Body of pancreas (tissue), 4 donors: ENCODE measurements around the gene DGKG. TPM values are rescaled to one million over a fixed set of nuclear protein-coding genes. Genes with fewer than 3 reads are reported as not detected.

ENCODE experiments used
- ATAC-seq: fragments of 150-250 bp; one replicate; pipeline ENCODE4 v1.9.1; 2016
- DNase-seq, 4 donors: peaks; one replicate each; pipeline ENCODE4 v3.0.0-alpha.2; 2019
- H3K27ac ChIP-seq, 4 donors: fragments of 200-600 bp; sonication (generic); 1 replicate in 3 of 4; 2 replicates in 1 of 4; pipeline versions ENCODE4 v1.5.1 to v1.6.1; 2016 to 2019; ENCODE audit warnings: mild to moderate bottlenecking in 1 of 4, mixed read lengths in 1 of 4, moderate library complexity in 1 of 4
- H3K27me3 ChIP-seq, 2 donors: fragments of 200-600 bp; sonication (generic); one replicate each; pipeline ENCODE4 v1.6.0; 2016; ENCODE audit warnings: mild to moderate bottlenecking in 1 of 2
- H3K36me3 ChIP-seq, 2 donors: fragments of 200-600 bp; sonication (generic); replicated peaks in 1 of 2; 2 replicates each; pipeline ENCODE4 v1.5.1; 2016; ENCODE audit warnings: low read depth in 2 of 2; ENCODE audit not compliant: insufficient read depth in 1 of 2
- H3K4me1 ChIP-seq: fragments of 200-600 bp; sonication (generic); one replicate; pipeline ENCODE4 v1.6.0; 2016
- H3K4me3 ChIP-seq, 2 donors: fragments of 200-600 bp; sonication (generic); 1 replicate in 1 of 2; 2 replicates in 1 of 2; pipeline ENCODE4 v1.5.1; 2016 to 2019
- H3K9me3 ChIP-seq, 3 donors: fragments of 200-600 bp; sonication (generic); 1 replicate in 2 of 3; 2 replicates in 1 of 3; pipeline ENCODE4 v1.5.1; 2016
- POLR2A ChIP-seq, 3 donors: fragments of 450-650 bp; IDR thresholded peaks; one replicate each; pipeline ENCODE4 v1.6.1; 2016; ENCODE audit warnings: antibody characterized with exemption in 3 of 3, mild to moderate bottlenecking in 2 of 3
- WGBS, 2 donors: methylation state at CpG; one replicate each; pipeline ENCODE4 v1.1.5; 2017; 5-methylcytosine and 5-hydroxymethylcytosine counted together
- intact Hi-C: fragments of 100-400 bp; cut with DNase I; formaldehyde crosslinking; loops from one replicate; pipeline ENCODE4 v1.15.1; 2023
- total RNA-seq, 2 donors: library from RNA; depleted of rRNA; stranded (reverse); fragments of >200 nt; gene quantifications; one replicate each; pipeline ENCODE4 v1.1.0, GENCODE V29; 2016
- TF ChIP-seq, protein P1 (sequence below), 7 experiments: fragments of 450-650 bp in 4 of 7; fragments of 200-600 bp in 3 of 7; sonication (generic) in 3 of 7; IDR thresholded peaks; one replicate each; pipeline ENCODE4 v1.5.1; 2016 to 2019; ENCODE audit warnings: antibody characterized with exemption in 7 of 7

DGKG gene
- total RNA-seq, 2 donors from 2014 or later = 0.78 to 16.2 TPM

DNA sequence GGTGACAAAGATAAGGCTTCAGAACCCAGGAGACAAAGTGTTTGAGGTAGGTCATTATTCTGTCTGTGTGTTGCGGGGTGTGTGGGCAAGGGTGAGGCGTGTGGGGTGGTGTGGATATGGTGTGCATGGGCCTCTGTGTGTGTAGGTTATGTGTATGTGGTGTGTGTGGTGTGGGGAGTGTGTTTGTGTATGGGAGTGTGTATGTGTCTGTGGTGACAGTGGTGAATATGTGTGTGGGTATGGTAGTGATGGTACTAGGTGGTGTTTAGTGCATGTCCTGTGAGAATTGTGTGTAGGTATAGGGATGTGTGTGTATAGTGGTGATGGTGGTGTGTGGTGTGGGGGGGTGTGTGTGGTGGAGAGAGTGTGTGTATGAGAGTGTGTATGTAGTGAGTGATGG is 236.9 kb downstream of the DGKG start:
- ATAC-seq = no peak
- no peaks in the 10 kb centered on the region for H3K36me3 ChIP-seq
- H3K4me1 ChIP-seq = peaks cover 46% of the 10 kb centered on the region
- no peak for DNase-seq
- H3K9me3 ChIP-seq = no peaks in the 10 kb centered on the region
- no peaks in the 10 kb centered on the region for H3K27me3 ChIP-seq
- H3K4me3 ChIP-seq = no peak overlapping the region
- intact Hi-C loops = no loop called here
- TF ChIP-seq, protein P1, sequence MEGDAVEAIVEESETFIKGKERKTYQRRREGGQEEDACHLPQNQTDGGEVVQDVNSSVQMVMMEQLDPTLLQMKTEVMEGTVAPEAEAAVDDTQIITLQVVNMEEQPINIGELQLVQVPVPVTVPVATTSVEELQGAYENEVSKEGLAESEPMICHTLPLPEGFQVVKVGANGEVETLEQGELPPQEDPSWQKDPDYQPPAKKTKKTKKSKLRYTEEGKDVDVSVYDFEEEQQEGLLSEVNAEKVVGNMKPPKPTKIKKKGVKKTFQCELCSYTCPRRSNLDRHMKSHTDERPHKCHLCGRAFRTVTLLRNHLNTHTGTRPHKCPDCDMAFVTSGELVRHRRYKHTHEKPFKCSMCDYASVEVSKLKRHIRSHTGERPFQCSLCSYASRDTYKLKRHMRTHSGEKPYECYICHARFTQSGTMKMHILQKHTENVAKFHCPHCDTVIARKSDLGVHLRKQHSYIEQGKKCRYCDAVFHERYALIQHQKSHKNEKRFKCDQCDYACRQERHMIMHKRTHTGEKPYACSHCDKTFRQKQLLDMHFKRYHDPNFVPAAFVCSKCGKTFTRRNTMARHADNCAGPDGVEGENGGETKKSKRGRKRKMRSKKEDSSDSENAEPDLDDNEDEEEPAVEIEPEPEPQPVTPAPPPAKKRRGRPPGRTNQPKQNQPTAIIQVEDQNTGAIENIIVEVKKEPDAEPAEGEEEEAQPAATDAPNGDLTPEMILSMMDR (IDR thresholded peaks at IDR 0.05) = no peak
- TF ChIP-seq POLR2A (IDR thresholded peaks at IDR 0.05) = no peak
- 73 to 97% methylated on average over 2 of the region's 2 CpGs for WGBS, 2 donors
- peak overlapping the region; percentile 78 to 89 (median 83) for H3K27ac ChIP-seq

DNA sequence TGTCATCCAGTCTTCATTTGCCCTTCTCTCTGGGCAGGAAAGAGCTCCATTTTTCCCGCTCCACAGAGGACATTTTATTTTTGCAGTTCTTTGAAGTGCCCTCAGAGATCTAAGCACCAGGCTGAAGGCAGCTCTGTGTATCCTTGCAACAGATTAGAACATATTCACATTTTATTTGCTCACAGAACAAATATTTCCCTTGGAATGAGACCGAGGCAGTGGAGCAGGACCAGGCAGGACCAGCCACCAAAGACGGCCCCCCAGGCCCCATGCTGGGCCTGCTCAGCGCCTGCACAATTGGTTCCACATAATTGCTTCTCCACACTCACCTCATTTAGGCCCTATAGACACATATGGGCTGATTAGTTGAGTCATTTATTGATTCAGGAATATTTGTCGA is 237.4 kb downstream of the DGKG start:
- peak; percentile 72 for ATAC-seq
- 21 to 25% methylated on average over 5 of the region's 5 CpGs for WGBS, 2 donors
- peak overlapping the region; percentile 78 to 89 (median 83) for H3K27ac ChIP-seq
- no peaks in the 10 kb centered on the region for H3K9me3 ChIP-seq
- H3K36me3 ChIP-seq = no peaks in the 10 kb centered on the region
- peaks cover 46% of the 10 kb centered on the region for H3K4me1 ChIP-seq
- no peaks in the 10 kb centered on the region for H3K27me3 ChIP-seq
- peak; percentile 52 to 74 (median 63) for DNase-seq
- no peak overlapping the region for H3K4me3 ChIP-seq
- TF ChIP-seq, protein P1 (IDR thresholded peaks at IDR 0.05) = no peak
- peak in 2 of 3 donors; percentile 32 to 34 for TF ChIP-seq POLR2A (IDR thresholded peaks at IDR 0.05)
- intact Hi-C loops = no loop called here

DNA sequence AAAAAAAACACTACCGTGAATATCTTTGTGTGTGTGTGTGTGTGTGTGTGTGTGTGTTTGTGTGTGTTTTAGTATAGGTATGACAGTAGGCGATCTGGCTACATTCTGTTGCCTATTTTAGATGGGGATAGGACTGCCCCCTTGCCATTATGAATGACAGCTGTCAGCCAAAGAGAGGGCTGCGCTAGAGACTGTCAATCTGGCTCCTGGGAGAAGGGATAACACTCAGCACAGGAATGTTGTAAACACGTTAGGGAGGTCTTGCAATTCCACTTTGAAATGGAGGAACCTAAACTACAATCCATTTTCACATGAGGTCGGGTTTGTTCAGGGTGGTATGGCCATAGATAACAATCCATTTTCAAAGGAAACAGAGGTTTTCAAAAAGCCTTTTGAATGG is 239.0 kb downstream of the DGKG start:
- Histone ChIP-seq H3K4me3 (no peak overlapping the region), H3K27me3 (no peaks in the 10 kb centered on the region), H3K9me3 (no peaks in the 10 kb centered on the region), H3K4me1 (peaks cover 59% of the 10 kb centered on the region), H3K36me3 (no peaks in the 10 kb centered on the region), H3K27ac (peak overlapping the region; percentile 78 to 89 (median 83))
- ATAC-seq = no peak
- DNase-seq = no peak
- intact Hi-C loops = no loop called here
- 33 to 37% methylated on average over 5 of the region's 5 CpGs for WGBS, 2 donors
- no peak for TF ChIP-seq POLR2A (IDR thresholded peaks at IDR 0.05)
- TF ChIP-seq, protein P1 (IDR thresholded peaks at IDR 0.05) = no peak

DNA sequence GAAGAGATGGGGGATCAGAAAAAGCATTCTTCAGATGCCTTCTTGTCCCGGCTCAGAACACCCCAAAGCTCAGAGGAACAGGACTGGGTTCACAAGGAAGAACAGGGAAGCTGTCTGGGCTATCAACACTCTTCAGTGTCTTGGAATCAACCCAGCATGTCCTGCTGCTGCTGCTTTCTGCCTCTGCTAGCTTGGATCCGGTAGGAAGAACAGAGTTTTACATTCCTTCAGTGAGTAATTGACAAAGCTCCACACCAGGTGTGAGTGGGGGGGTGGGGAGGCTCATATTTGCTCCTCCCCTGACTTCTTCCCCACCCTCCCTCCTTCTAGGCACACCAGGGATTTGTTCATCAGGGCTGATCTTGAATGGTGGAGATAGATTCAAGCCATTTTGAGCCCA is 240.1 kb downstream of the DGKG start:
- TF ChIP-seq, protein P1 (IDR thresholded peaks at IDR 0.05) = no peak
- peak; percentile 46 to 57 (median 54) for TF ChIP-seq POLR2A (IDR thresholded peaks at IDR 0.05)
- no peaks in the 10 kb centered on the region for H3K36me3 ChIP-seq
- peak overlapping the region; percentile 78 to 89 (median 84) for H3K27ac ChIP-seq
- peak overlapping the region in 1 of 2 donors; percentile 11 for H3K4me3 ChIP-seq
- H3K27me3 ChIP-seq = no peaks in the 10 kb centered on the region
- H3K4me1 ChIP-seq = peaks cover 66% of the 10 kb centered on the region
- 10 to 11% methylated on average over 2 of the region's 2 CpGs for WGBS, 2 donors
- DNase-seq (peak; percentile 82 to 90 (median 89)), ATAC-seq (peak; percentile 81)
- no peaks in the 10 kb centered on the region for H3K9me3 ChIP-seq
- intact Hi-C loops = no loop called here

DNA sequence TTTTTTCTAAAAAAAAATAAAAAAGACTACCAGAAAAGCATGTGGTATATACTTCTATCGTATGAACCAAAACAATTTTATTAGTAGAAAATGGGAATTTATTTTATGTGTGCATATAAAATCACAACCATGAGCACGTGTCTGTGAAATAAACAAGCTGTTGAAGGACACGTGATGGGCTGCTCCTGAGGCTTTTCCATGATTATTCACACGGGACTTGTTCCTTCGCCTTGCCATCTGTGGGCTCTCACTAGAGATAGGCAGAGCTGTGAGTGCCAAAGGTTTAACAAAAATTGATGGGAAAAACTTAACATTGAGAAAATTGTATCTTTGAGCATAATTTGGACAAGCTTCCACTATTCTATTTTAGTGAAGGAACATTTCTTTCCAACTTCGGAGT is 240.8 kb downstream of the DGKG start:
- 31 to 32% methylated on average over 6 of the region's 6 CpGs for WGBS, 2 donors
- DNase-seq (peak in 3 of 4 donors; percentile 62 to 73 (median 72)), ATAC-seq (peak; percentile 25)
- peak overlapping the region in 1 of 2 donors; percentile 11 for H3K4me3 ChIP-seq
- intact Hi-C loops = no loop called here
- H3K27ac ChIP-seq = peak overlapping the region; percentile 78 to 89 (median 84)
- H3K4me1 ChIP-seq = peaks cover 66% of the 10 kb centered on the region
- no peaks in the 10 kb centered on the region for H3K36me3 ChIP-seq
- H3K9me3 ChIP-seq = no peaks in the 10 kb centered on the region
- no peaks in the 10 kb centered on the region for H3K27me3 ChIP-seq
- TF ChIP-seq, protein P1 (IDR thresholded peaks at IDR 0.05) = no peak
- no peak for TF ChIP-seq POLR2A (IDR thresholded peaks at IDR 0.05)
